K562 (cell line): ENCODE results near the gene GUK1. TPM values are rescaled to one million over a fixed set of nuclear protein-coding genes. Genes with fewer than 3 reads are reported as not detected.

Source experiments
- ATAC-seq: fragments of 200-7000 bp; cut with Tn5 transposase; 3 replicates; pipeline ENCODE4 v1.9.1; 2020; ENCODE audit warnings: moderate library complexity
- BruUV-seq: library from RNA; stranded (reverse); fragments of 400-500 nt; replicated peaks from 2 replicates; lab custom pipeline; 2021; lab: Mats Ljungman, UMichigan
- CTCF ChIA-PET: fragments of 300-600 bp; formaldehyde crosslinking; extraction: SDS; loops from one replicate; lab custom pipeline; 2021; ENCODE audit warnings: low intra/inter-chr PET ratio; lab: Yijun Ruan, JAX
- POLR2A ChIA-PET: fragments of 300-600, 350-650 bp; sonication (Branson Sonifier 250); formaldehyde crosslinking; extraction: SDS; loops from one replicate; lab custom pipeline; 2021; ENCODE audit warnings: antibody characterized with exemption, inconsistent platforms; lab: Yijun Ruan, JAX
- DNase-seq, 4 experiments: peaks; one replicate each; pipeline versions ENCODE4 v3.0.0 to v3.0.0-alpha.2; 2011 to 2018; ENCODE audit warnings: low spot score in 3 of 4, mixed read lengths in 3 of 4; ENCODE audit errors: extremely low read depth in 1 of 4
- FAIRE-seq: peaks from 2 replicates; lab custom pipeline; 2011; peaks lifted over from hg19 to GRCh38; lab: Jason Lieb, UNC
- H2AFZ ChIP-seq: 2 replicates; pipeline ENCODE4 v1.6.0; 2011; ENCODE audit warnings: low read depth, low read length, control low read depth, inconsistent platforms
- H3K27ac ChIP-seq: fragments of 200-600 bp; 3 replicates; pipeline ENCODE4 v1.8.0; 2011; ENCODE audit warnings: low read depth, mild to moderate bottlenecking, control low read depth, inconsistent platforms, low read length, moderate library complexity, mixed read lengths; ENCODE audit errors: extremely low read depth
- H3K27me3 ChIP-seq, 2 experiments: fragments of 300-600 bp in 1 of 2; 2 replicates in 1 of 2; 3 replicates in 1 of 2; pipeline versions ENCODE4 v1.6.0 to v1.8.0; 2011; ENCODE audit warnings: inconsistent platforms in 2 of 2, low read length in 2 of 2, mild to moderate bottlenecking in 1 of 2, mixed read lengths in 1 of 2, moderate library complexity in 1 of 2; ENCODE audit not compliant: control insufficient read depth in 2 of 2, insufficient read depth in 2 of 2
- H3K36me3 ChIP-seq: fragments of 300-600 bp; 3 replicates; pipeline ENCODE4 v1.8.0; 2011; ENCODE audit warnings: mild to moderate bottlenecking, low read length, inconsistent platforms; ENCODE audit not compliant: control insufficient read depth, insufficient read depth
- H3K4me1 ChIP-seq, 2 experiments: fragments of 200-600 bp in 1 of 2; replicated peaks in 1 of 2; 2 replicates in 1 of 2; 3 replicates in 1 of 2; pipeline versions ENCODE4 v1.5.1 to v1.8.0; 2011; ENCODE audit warnings: inconsistent platforms in 2 of 2, low read length in 2 of 2, mild to moderate bottlenecking in 1 of 2, mixed read lengths in 1 of 2, moderate library complexity in 1 of 2; ENCODE audit not compliant: control insufficient read depth in 2 of 2, insufficient read depth in 2 of 2
- H3K4me2 ChIP-seq: 2 replicates; pipeline ENCODE4 v1.6.1; 2011; ENCODE audit warnings: low read length, control low read depth, inconsistent platforms, mixed read lengths; ENCODE audit not compliant: insufficient read depth
- H3K4me3 ChIP-seq: fragments of 200-600 bp; sonication (generic), shearing (Covaris generic); 2 replicates; pipeline ENCODE4 v1.5.1; 2016; ENCODE audit warnings: control low read depth, inconsistent platforms
- H3K79me2 ChIP-seq: fragments of 200-600 bp; 3 replicates; pipeline ENCODE4 v1.8.0; 2011; ENCODE audit warnings: low read length, inconsistent platforms; ENCODE audit not compliant: control insufficient read depth, insufficient read depth
- H3K9ac ChIP-seq, 2 experiments: 2 replicates each; pipeline versions ENCODE4 v1.6.0 to v1.6.1; 2011; ENCODE audit warnings: low read depth in 2 of 2, low read length in 2 of 2, control low read depth in 1 of 2, inconsistent platforms in 1 of 2, mild to moderate bottlenecking in 1 of 2, mixed read lengths in 1 of 2; ENCODE audit not compliant: insufficient read depth in 1 of 2
- H3K9me1 ChIP-seq: one replicate; pipeline ENCODE4 v1.6.0; 2011; ENCODE audit warnings: inconsistent platforms, mild to moderate bottlenecking, low read length, moderate library complexity; ENCODE audit not compliant: control insufficient read depth, insufficient read depth
- H3K9me3 ChIP-seq: replicated peaks from 2 replicates; pipeline ENCODE4 v1.5.1; 2011; ENCODE audit warnings: low read depth, low read length, inconsistent platforms; ENCODE audit not compliant: control insufficient read depth, insufficient read depth
- H4K20me1 ChIP-seq: replicated peaks from 2 replicates; pipeline ENCODE4 v1.6.1; 2011; ENCODE audit warnings: low read length, inconsistent platforms, mixed read lengths; ENCODE audit not compliant: control insufficient read depth, insufficient read depth
- ELF4 ChIP-seq: fragments of 450-650 bp; formaldehyde crosslinking; IDR thresholded peaks from 2 replicates; pipeline ENCODE4 v1.4.0; 2022; ENCODE audit warnings: missing genetic modification characterization
- GTF2B ChIP-seq: IDR thresholded peaks from 2 replicates; pipeline ENCODE4 v1.6.1; 2011; ENCODE audit not compliant: insufficient read length; ENCODE audit errors: extremely low read depth
- HDAC3 ChIP-seq: fragments of 450-650 bp; IDR thresholded peaks from 2 replicates; pipeline ENCODE4 v1.6.1; 2018; ENCODE audit warnings: borderline replicate concordance, mild to moderate bottlenecking, moderate library complexity; ENCODE audit not compliant: partially characterized antibody
- MCM2 ChIP-seq: fragments of 450-650 bp; IDR thresholded peaks from 2 replicates; pipeline ENCODE4 v1.6.1; 2017; ENCODE audit warnings: low read depth, mild to moderate bottlenecking
- MYNN ChIP-seq, 2 experiments: sonication (generic); formaldehyde crosslinking in 1 of 2; IDR thresholded peaks; 2 replicates each; pipeline versions ENCODE4 v1.5.0 to v1.6.1; 2016 to 2020; ENCODE audit warnings: antibody characterized with exemption in 1 of 2, missing genetic modification reagents in 1 of 2
- POLR2G ChIP-seq: fragments of 200-400 bp; formaldehyde crosslinking; IDR thresholded peaks from 2 replicates; pipeline ENCODE4 v1.6.1; 2017; ENCODE audit warnings: low read depth, mild to moderate bottlenecking, antibody characterized with exemption, low read length, moderate library complexity
- RBM17 ChIP-seq: fragments of 200-400 bp; formaldehyde crosslinking; IDR thresholded peaks from 2 replicates; pipeline ENCODE4 v1.6.1; 2017; ENCODE audit warnings: low read depth, mild to moderate bottlenecking, low read length, borderline replicate concordance
- RBM22 ChIP-seq: fragments of 200-400 bp; formaldehyde crosslinking; IDR thresholded peaks from 2 replicates; pipeline ENCODE4 v1.6.1; 2018; ENCODE audit warnings: low read length, low read depth; ENCODE audit not compliant: poor library complexity, severe bottlenecking
- ZNF740 ChIP-seq, 3 experiments: fragments of 200-800 bp in 1 of 3; sonication (Bioruptor generic) in 1 of 3; sonication (generic) in 1 of 3; formaldehyde crosslinking in 1 of 3; IDR thresholded peaks; 2 replicates each; pipeline versions ENCODE4 v1.6.1 to v1.8.0; 2016 to 2022; ENCODE audit warnings: mild to moderate bottlenecking in 2 of 3, missing compliant biosample characterization in 2 of 3, missing genetic modification characterization in 2 of 3, missing genetic modification reagents in 1 of 3
- WGBS: fragments of 100-300 bp; shearing (Covaris generic); methylation state at CpG from one replicate; pipeline ENCODE4 v1.1.6; 2016; ENCODE audit warnings: low coverage, mixed read lengths; ENCODE audit not compliant: insufficient coverage; ENCODE audit errors: missing lambda C conversion rate; 5-methylcytosine and 5-hydroxymethylcytosine counted together
- in situ Hi-C: fragments of 300-500 bp; cut with MboI; formaldehyde crosslinking; loops from 4 replicates; pipeline ENCODE4 v1.15.0; 2018; ENCODE audit warnings: inconsistent platforms, mixed read lengths
- intact Hi-C: fragments of 100-400 bp; cut with micrococcal nuclease; formaldehyde crosslinking; loops from 2 replicates; pipeline ENCODE4 v1.14.2; 2022
- polyA plus RNA-seq, 8 experiments: library from polyadenylated mRNA; depleted of rRNA in 4 of 8; stranded (reverse) in 5 of 8; unstranded in 3 of 8; fragments of >200 nt; fragmentation: Nextera tagmentation in 2 of 8; fragmentation: Illumina TruSeq in 1 of 8; extraction: Ambion mirVana in 2 of 8; extraction: Trizol in 1 of 8; gene quantifications; 2 replicates each; pipeline versions ENCODE4 v1.2.1 to v1.2.3, GENCODE V29; 2011 to 2014; ENCODE audit warnings: inconsistent platforms in 1 of 8, missing spikeins in 1 of 8
- total RNA-seq, 7 experiments: library from RNA; depleted of rRNA in 6 of 7; stranded (reverse); fragments of >200 nt in 6 of 7; fragmentation: Illumina TruSeq in 2 of 7; extraction: Trizol in 2 of 7; gene quantifications; 2 replicates each; pipeline versions ENCODE4 v1.2.1 to v1.2.3, GENCODE V29; 2011 to 2021; ENCODE audit warnings: low replicate concordance in 1 of 7

Gene GUK1
- total and polyA plus RNA-seq, 9 of the 15 experiments (the other 6 are each of a cell fraction or from before 2014, with no cell fraction given): 7.0 to 331 (median 132) TPM

- CTCF ChIA-PET: no interaction called here
These were observed 10.0 kb downstream of the GUK1 start for GRCh38 chr1:228150120-228150460.

More at GRCh38 chr1:228150120-228150460, 10.0 kb downstream of the GUK1 start:
- Histone ChIP-seq H3K27ac (peak overlapping the region; percentile 62), H3K36me3 (peaks cover 39% of the 10 kb centered on the region; the same call in 2 of the 3 replicates), H3K27me3 (no peaks in the 10 kb centered on the region), H3K9me3 (no peaks in the 10 kb centered on the region), H4K20me1 (peaks cover 24% of the 10 kb centered on the region), H2AFZ (no peak overlapping the region), H3K4me3 (no peak overlapping the region), H3K4me1 (peaks cover 32 to 82% of the 10 kb centered on the region in 2 experiments), H3K9ac (peak overlapping the region; percentile 31 to 91; a peak in 3 of 4 replicates), H3K9me1 (peaks cover 10% of the 10 kb centered on the region), H3K79me2 (peaks cover 47% of the 10 kb centered on the region), H3K4me2 (no peak overlapping the region; the same call in 1 of the 2 replicates)
- POLR2A ChIA-PET: interaction anchor here (0.6 to 4.2 kb wide), 3 partner anchors 9 to 49 kb away, joined by 3 to 46 read pairs (median 11); partner anchors contain the start of genes GUK1 and IBA57
- FAIRE-seq: no peak
- intact Hi-C loops: no loop called here
- peak in 2 of 4 experiments; percentile 35 to 37 for DNase-seq
- in situ Hi-C loops: no loop called here
- WGBS: 79% methylated on average over 7 of the region's 7 CpGs
- ATAC-seq: peak; percentile 2
- TF ChIP-seq POLR2G: peak; percentile 71
- 0 out of 2 replicates have a peak, but pooled peaks have one; percentile 9 for TF ChIP-seq MYNN (IDR thresholded peaks at IDR 0.05)
- TF ChIP-seq MYNN (CRISPR knock-in tag; IDR thresholded peaks at IDR 0.05): no peak
- TF ChIP-seq RBM17: no peak
- no peak for TF ChIP-seq ELF4 (CRISPR knock-in tag)
- no peak for TF ChIP-seq HDAC3
- 0 out of 2 replicates have a peak, but pooled peaks have one; percentile 28 for TF ChIP-seq ZNF740 (CRISPR knock-in tag; IDR thresholded peaks at IDR 0.05)
- TF ChIP-seq ZNF740 (tag; IDR thresholded peaks at IDR 0.05): 0 out of 4 replicates have a peak, but pooled peaks of 1 of the 2 experiments have one; percentile 51
- peak; percentile 58 for TF ChIP-seq RBM22
- no peak for TF ChIP-seq MCM2
- no peak for TF ChIP-seq GTF2B
- no TSS peak for BruUV-seq
